Measurements from ENCODE around the gene GRPEL1.
A peak's percentile ranks its signal among the peaks of the same experiment; 100 is the strongest.
"Not testable (repeated sequence)": the region's sequence is repeated elsewhere in the genome, so short reads cannot be mapped to it uniquely, and the experiment has no call there.

Gene GRPEL1

GRCh38 chr4:7092026-7092425 is 24.2 kb upstream of the GRPEL1 start:
- DNase-seq (ENCODE audit: low read depth in 2 of 2) = no peak

- DNase-seq (ENCODE audit: low read depth in 2 of 2) = no peak
These were observed 21.5 kb upstream of the GRPEL1 start for GRCh38 chr4:7089213-7089986.

GRCh38 chr4:7087036-7087435 is 19.2 kb upstream of the GRPEL1 start:
- no peak for DNase-seq (ENCODE audit: low read depth in 2 of 2)

GRCh38 chr4:7086384-7086783 is 18.5 kb upstream of the GRPEL1 start:
- no peak for DNase-seq (ENCODE audit: low read depth in 2 of 2)

GRCh38 chr4:7084564-7084961 is 16.7 kb upstream of the GRPEL1 start:
- not testable (repeated sequence) for DNase-seq (ENCODE audit: low read depth in 2 of 2)

GRCh38 chr4:7083597-7084563 is 16.0 kb upstream of the GRPEL1 start:
- no peak for DNase-seq (ENCODE audit: low read depth in 2 of 2)

- not testable (repeated sequence) for DNase-seq (ENCODE audit: low read depth in 2 of 2)
These were observed 12.0 kb upstream of the GRPEL1 start for GRCh38 chr4:7079909-7080308.

GRCh38 chr4:7079483-7079882 is 11.6 kb upstream of the GRPEL1 start:
- DNase-seq (ENCODE audit: low read depth in 2 of 2) = not testable (repeated sequence)

GRCh38 chr4:7078025-7078424 is 10.2 kb upstream of the GRPEL1 start:
- no peak for DNase-seq (ENCODE audit: low read depth in 2 of 2)

GRCh38 chr4:7077371-7077770 is 9.5 kb upstream of the GRPEL1 start:
- DNase-seq (ENCODE audit: low read depth in 2 of 2) = no peak

GRCh38 chr4:7076696-7077082 is 8.8 kb upstream of the GRPEL1 start:
- no peak for DNase-seq (ENCODE audit: low read depth in 2 of 2)

GRCh38 chr4:7075962-7076695 is 8.3 kb upstream of the GRPEL1 start:
- DNase-seq (ENCODE audit: low read depth in 2 of 2) = no peak

GRCh38 chr4:7074426-7074825 is 6.6 kb upstream of the GRPEL1 start:
- no peak for DNase-seq (ENCODE audit: low read depth in 2 of 2)

GRCh38 chr4:7073526-7074390 is 5.9 kb upstream of the GRPEL1 start:
- DNase-seq (ENCODE audit: low read depth in 2 of 2) = no peak

- no peak for DNase-seq (ENCODE audit: low read depth in 2 of 2)
These were observed 5.2 kb upstream of the GRPEL1 start for GRCh38 chr4:7073059-7073458.

- peak; percentile 83 to 85 for DNase-seq (ENCODE audit: low read depth in 2 of 2)
These were observed 3.1 kb upstream of the GRPEL1 start for GRCh38 chr4:7070729-7071511.

GRCh38 chr4:7068883-7069282 is 1.0 kb upstream of the GRPEL1 start:
- no peak for DNase-seq (ENCODE audit: low read depth in 2 of 2)

- no peak for DNase-seq (ENCODE audit: low read depth in 2 of 2)
These were observed 497 bp upstream of the GRPEL1 start for GRCh38 chr4:7068279-7068842.

GRCh38 chr4:7067126-7067451 is 775 bp downstream of the GRPEL1 start:
- no peak for DNase-seq (ENCODE audit: low read depth in 2 of 2)

GRCh38 chr4:7066493-7066892 is 1.4 kb downstream of the GRPEL1 start:
- no peak for DNase-seq (ENCODE audit: low read depth in 2 of 2)

Measured in activated CD4-positive, alpha-beta T cell treated with anti-CD3 and anti-CD28 coated beads for 24 hours (primary cell).